ENCODE data around the gene SPEN. TPM values are rescaled to one million over a fixed set of nuclear protein-coding genes. Genes with fewer than 3 reads are reported as not detected.
A peak's percentile ranks its signal among the peaks of the same experiment; 100 is the strongest.

SPEN gene
- total and polyA plus RNA-seq, 2 of the 13 experiments (the other 11 are each of a cell fraction or from before 2014, with no cell fraction given) = 4.8 to 14.0 TPM

DNA sequence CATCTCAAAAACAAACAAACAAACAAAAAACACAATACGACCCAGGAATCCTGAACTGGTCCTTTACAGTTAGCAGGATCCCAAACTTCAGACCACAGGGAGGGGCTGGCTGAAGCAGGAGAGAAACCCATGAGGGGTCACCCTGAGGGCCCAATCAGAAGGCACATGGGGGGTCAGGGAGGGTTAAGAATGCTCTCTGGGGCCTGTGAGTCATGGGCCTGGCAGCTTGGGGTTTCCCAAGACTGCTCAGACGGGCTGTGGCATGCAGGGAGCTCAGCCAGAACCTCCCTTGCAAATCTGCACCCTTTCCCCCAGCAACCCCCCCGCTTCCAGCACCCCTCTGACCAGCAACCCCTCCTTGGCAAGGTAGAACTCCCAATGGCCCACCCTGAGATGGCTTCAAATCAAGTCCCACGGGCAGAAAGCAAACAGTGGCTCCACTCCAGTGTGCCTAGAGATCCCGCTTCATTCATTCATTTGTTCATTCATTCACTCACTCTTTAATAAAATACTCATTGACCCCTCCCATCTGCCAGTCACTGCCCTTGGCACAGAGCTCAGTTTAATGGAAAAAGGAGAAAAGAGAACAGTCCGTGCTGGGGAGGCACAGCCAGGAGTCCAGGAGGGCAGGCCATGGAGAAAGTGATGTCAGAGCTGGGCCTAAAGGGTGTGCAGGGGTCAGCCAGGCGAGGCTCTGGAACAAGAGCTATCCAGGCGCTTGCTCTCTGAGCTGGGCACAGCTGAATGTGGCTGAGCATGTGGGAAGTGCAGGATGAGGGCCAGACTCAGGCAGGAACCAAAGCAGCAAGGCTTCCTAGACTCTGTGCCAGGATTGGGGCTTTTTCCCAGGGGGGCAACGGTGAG is 48.3 kb upstream of the SPEN start (continued):
- TF ChIP-seq, protein P1, sequence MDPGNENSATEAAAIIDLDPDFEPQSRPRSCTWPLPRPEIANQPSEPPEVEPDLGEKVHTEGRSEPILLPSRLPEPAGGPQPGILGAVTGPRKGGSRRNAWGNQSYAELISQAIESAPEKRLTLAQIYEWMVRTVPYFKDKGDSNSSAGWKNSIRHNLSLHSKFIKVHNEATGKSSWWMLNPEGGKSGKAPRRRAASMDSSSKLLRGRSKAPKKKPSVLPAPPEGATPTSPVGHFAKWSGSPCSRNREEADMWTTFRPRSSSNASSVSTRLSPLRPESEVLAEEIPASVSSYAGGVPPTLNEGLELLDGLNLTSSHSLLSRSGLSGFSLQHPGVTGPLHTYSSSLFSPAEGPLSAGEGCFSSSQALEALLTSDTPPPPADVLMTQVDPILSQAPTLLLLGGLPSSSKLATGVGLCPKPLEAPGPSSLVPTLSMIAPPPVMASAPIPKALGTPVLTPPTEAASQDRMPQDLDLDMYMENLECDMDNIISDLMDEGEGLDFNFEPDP (CRISPR knock-in tag; conservative IDR thresholded peaks at IDR 0.05) = 0 out of 2 replicates have a peak, but pooled peaks have one; percentile 78
- TF ChIP-seq PPARG (CRISPR knock-in tag; conservative IDR thresholded peaks at IDR 0.05) (peak; percentile 66; the same call in 1 of the 2 replicates), ATF7 (IDR thresholded peaks at IDR 0.05) (no peak), ATF7 (CRISPR knock-in tag; IDR thresholded peaks at IDR 0.05) (0 out of 2 replicates have a peak, but pooled peaks have one; percentile 26), ZFP82 (CRISPR knock-in tag; IDR thresholded peaks at IDR 0.05; ENCODE audit: borderline replicate concordance) (0 out of 2 replicates have a peak, but pooled peaks have one; percentile 30), FOSL2 (CRISPR knock-in tag; IDR thresholded peaks at IDR 0.05) (peak; percentile 87), CEBPB (IDR thresholded peaks at IDR 0.05; ENCODE audit: borderline replicate concordance, low read depth, low read length) (peak; percentile 52; the same call in 1 of the 2 replicates), ATF3 (CRISPR knock-in tag; IDR thresholded peaks at IDR 0.05) (0 out of 2 replicates have a peak, but pooled peaks have one; percentile 40)
- TF ChIP-seq, protein P2, sequence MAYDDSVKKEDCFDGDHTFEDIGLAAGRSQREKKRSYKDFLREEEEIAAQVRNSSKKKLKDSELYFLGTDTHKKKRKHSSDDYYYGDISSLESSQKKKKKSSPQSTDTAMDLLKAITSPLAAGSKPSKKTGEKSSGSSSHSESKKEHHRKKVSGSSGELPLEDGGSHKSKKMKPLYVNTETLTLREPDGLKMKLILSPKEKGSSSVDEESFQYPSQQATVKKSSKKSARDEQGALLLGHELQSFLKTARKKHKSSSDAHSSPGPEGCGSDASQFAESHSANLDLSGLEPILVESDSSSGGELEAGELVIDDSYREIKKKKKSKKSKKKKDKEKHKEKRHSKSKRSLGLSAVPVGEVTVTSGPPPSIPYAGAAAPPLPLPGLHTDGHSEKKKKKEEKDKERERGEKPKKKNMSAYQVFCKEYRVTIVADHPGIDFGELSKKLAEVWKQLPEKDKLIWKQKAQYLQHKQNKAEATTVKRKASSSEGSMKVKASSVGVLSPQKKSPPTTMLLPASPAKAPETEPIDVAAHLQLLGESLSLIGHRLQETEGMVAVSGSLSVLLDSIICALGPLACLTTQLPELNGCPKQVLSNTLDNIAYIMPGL (CRISPR knock-in tag; IDR thresholded peaks at IDR 0.05; ENCODE audit: borderline replicate concordance in 1 of 2, low read depth in 1 of 2) = 0 out of 4 replicates have a peak, but pooled peaks of 1 of the 2 experiments have one; percentile 15
- TF ChIP-seq, protein P3, sequence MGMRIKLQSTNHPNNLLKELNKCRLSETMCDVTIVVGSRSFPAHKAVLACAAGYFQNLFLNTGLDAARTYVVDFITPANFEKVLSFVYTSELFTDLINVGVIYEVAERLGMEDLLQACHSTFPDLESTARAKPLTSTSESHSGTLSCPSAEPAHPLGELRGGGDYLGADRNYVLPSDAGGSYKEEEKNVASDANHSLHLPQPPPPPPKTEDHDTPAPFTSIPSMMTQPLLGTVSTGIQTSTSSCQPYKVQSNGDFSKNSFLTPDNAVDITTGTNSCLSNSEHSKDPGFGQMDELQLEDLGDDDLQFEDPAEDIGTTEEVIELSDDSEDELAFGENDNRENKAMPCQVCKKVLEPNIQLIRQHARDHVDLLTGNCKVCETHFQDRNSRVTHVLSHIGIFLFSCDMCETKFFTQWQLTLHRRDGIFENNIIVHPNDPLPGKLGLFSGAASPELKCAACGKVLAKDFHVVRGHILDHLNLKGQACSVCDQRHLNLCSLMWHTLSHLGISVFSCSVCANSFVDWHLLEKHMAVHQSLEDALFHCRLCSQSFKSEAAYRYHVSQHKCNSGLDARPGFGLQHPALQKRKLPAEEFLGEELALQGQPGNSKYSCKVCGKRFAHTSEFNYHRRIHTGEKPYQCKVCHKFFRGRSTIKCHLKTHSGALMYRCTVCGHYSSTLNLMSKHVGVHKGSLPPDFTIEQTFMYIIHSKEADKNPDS (CRISPR knock-in tag; IDR thresholded peaks at IDR 0.05) = 0 out of 2 replicates have a peak, but pooled peaks have one; percentile 52
